HepG2 (cell line): Measurements from ENCODE around the gene MBOAT7. TPM values are rescaled to one million over a fixed set of nuclear protein-coding genes. Genes with fewer than 3 reads are reported as not detected.

ENCODE experiments used
- ADNP ChIP-seq: sonication (generic); formaldehyde crosslinking; IDR thresholded peaks from 2 replicates; pipeline ENCODE4 v1.4.0; 2020; ENCODE audit warnings: missing genetic modification reagents
- AGO2 ChIP-seq: fragments of 200-400 bp; formaldehyde crosslinking; optimal IDR thresholded peaks from 2 replicates; pipeline ENCODE3; 2017; ENCODE audit warnings: mild to moderate bottlenecking, low read depth, low read length, moderate library complexity
- AKNA ChIP-seq: sonication (generic); formaldehyde crosslinking; IDR thresholded peaks from 2 replicates; pipeline ENCODE4 v1.4.0; 2020; ENCODE audit warnings: missing genetic modification reagents, borderline replicate concordance
- ARID2 ChIP-seq: sonication (generic); formaldehyde crosslinking; IDR thresholded peaks from 2 replicates; pipeline ENCODE4 v1.8.1; 2022; ENCODE audit warnings: mild to moderate bottlenecking, missing genetic modification reagents, borderline replicate concordance
- BORCS8-MEF2B ChIP-seq: sonication (generic); formaldehyde crosslinking; IDR thresholded peaks from 2 replicates; pipeline ENCODE4 v1.8.0; 2022; ENCODE audit warnings: mild to moderate bottlenecking, missing genetic modification reagents
- DNMT1 ChIP-seq: sonication (generic); formaldehyde crosslinking; IDR thresholded peaks from 2 replicates; pipeline ENCODE4 v1.5.1; 2020; ENCODE audit warnings: mild to moderate bottlenecking, missing genetic modification reagents
- E2F2 ChIP-seq: sonication (generic); formaldehyde crosslinking; IDR thresholded peaks from 2 replicates; pipeline ENCODE4 v1.4.0; 2020; ENCODE audit warnings: missing genetic modification reagents, borderline replicate concordance
- HMGXB3 ChIP-seq: sonication (generic); formaldehyde crosslinking; IDR thresholded peaks from 2 replicates; pipeline ENCODE4 v1.4.0; 2020; ENCODE audit warnings: missing genetic modification reagents, borderline replicate concordance
- ISX ChIP-seq: sonication (generic); formaldehyde crosslinking; conservative IDR thresholded peaks from 2 replicates; pipeline ENCODE4 v1.5.0; 2020; ENCODE audit warnings: missing genetic modification reagents
- NFKB2 ChIP-seq: sonication (generic); formaldehyde crosslinking; IDR thresholded peaks from 2 replicates; pipeline ENCODE4 v1.4.0; 2020; ENCODE audit warnings: missing genetic modification reagents, borderline replicate concordance
- PHF21A ChIP-seq: sonication (generic); formaldehyde crosslinking; IDR thresholded peaks from 2 replicates; pipeline ENCODE4 v1.5.0; 2020; ENCODE audit warnings: mild to moderate bottlenecking, missing genetic modification reagents
- RBAK ChIP-seq: sonication (generic); formaldehyde crosslinking; IDR thresholded peaks from 2 replicates; pipeline ENCODE4 v1.5.1; 2020; ENCODE audit warnings: mild to moderate bottlenecking, missing genetic modification reagents
- TCF7 ChIP-seq: sonication (generic); IDR thresholded peaks from 2 replicates; pipeline ENCODE4 v1.6.1; 2016; ENCODE audit warnings: antibody characterized with exemption, low read depth
- ZBTB21 ChIP-seq: sonication (generic); formaldehyde crosslinking; IDR thresholded peaks from 2 replicates; pipeline ENCODE4 v1.4.0; 2020; ENCODE audit warnings: missing genetic modification reagents
- ZNF10 ChIP-seq: sonication (generic); formaldehyde crosslinking; IDR thresholded peaks from 2 replicates; pipeline ENCODE4 v1.4.0; 2020; ENCODE audit warnings: mild to moderate bottlenecking, low read depth, missing genetic modification reagents, borderline replicate concordance
- ZNF17 ChIP-seq: sonication (generic); formaldehyde crosslinking; IDR thresholded peaks from 2 replicates; pipeline ENCODE4 v1.5.0; 2020; ENCODE audit warnings: mild to moderate bottlenecking, missing genetic modification reagents
- ZNF3 ChIP-seq: IDR thresholded peaks from 2 replicates; pipeline ENCODE4 v1.7.0; 2017; ENCODE audit warnings: inconsistent platforms
- ZNF7 ChIP-seq: IDR thresholded peaks from 2 replicates; pipeline ENCODE4 v1.6.1; 2016; ENCODE audit warnings: missing biosample characterization, missing genetic modification reagents
- polyA plus RNA-seq, 8 experiments: library from polyadenylated mRNA; depleted of rRNA in 3 of 8; stranded (reverse) in 7 of 8; unstranded in 1 of 8; fragments of >200 nt; fragmentation: Illumina TruSeq in 4 of 8; extraction: Trizol in 4 of 8; gene quantifications; 2 replicates each; pipeline versions ENCODE4 v1.2.1 to v1.2.3, GENCODE V29; 2011 to 2016; ENCODE audit warnings: low read depth in 4 of 8, missing spikeins in 1 of 8, mixed read lengths in 1 of 8; ENCODE audit not compliant: insufficient read depth in 1 of 8
- total RNA-seq, 5 experiments: library from RNA; depleted of rRNA; stranded (reverse); fragments of >200 nt; fragmentation: Illumina TruSeq; extraction: Trizol; gene quantifications; 2 replicates each; pipeline ENCODE4 v1.2.3, GENCODE V29; 2016; ENCODE audit warnings: low read depth in 1 of 5
- TF ChIP-seq, protein P1 (sequence below): sonication (generic); formaldehyde crosslinking; IDR thresholded peaks from 2 replicates; pipeline ENCODE4 v1.5.0; 2020; ENCODE audit warnings: missing genetic modification reagents, mild to moderate bottlenecking, borderline replicate concordance

Gene MBOAT7
- total and polyA plus RNA-seq, 2 of the 13 experiments (the other 11 are each of a cell fraction or from before 2014, with no cell fraction given) = 22.2 to 25.5 TPM

DNA sequence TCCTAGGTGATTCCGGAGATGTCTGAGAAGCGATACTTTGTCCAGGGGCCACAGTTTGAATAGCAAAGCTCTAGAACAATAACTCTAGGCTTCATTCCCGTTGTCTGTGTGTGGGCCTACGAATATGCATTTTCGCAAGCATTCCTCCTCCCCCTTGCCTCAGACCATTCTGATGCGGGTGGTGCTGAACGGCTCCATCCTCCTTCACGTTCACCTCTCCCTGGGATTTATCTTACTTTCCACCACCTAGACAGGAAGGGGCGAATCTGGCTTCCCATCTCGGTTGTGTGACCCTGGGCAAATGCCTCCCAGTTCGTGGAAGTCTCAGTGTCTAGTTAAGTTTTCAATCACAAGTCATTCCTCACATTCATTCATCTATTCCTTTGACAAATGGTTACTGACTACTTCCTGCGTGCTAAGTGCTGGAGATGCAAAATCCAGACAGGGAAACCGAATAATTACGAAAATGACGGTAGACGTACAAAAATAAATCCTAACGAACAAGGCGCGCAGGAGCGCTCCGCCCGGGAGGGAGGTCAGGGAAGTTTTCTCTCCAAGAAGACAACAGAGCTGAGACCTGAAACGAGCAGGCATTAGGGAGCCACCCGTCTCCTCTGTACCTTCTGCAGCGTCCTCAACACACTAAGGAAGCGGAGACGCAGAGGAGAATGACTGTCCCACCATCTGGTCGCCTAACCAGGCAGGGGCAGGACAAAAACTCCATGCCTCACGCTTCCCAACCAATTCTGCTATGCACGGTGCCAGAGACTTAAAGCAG, 53.1 kb downstream of the MBOAT7 start (continued):
- TF ChIP-seq AGO2 (no peak), ADNP (CRISPR knock-in tag) (no peak), ARID2 (peak; percentile 60; the same call in 1 of the 2 replicates), DNMT1 (peak; percentile 53; the same call in 1 of the 2 replicates), TCF7 (no peak), HMGXB3 (no peak), ISX (CRISPR knock-in tag) (no peak), ZNF7 (no peak), ZNF17 (CRISPR knock-in tag) (no peak), ZNF3 (no peak), NFKB2 (CRISPR knock-in tag) (0 out of 2 replicates have a peak, but pooled peaks have one; percentile 24), ZNF10 (CRISPR knock-in tag) (no peak), AKNA (no peak), PHF21A (CRISPR knock-in tag) (no peak), BORCS8-MEF2B (CRISPR knock-in tag) (peak; percentile 42), ZBTB21 (CRISPR knock-in tag) (no peak), E2F2 (no peak), RBAK (CRISPR knock-in tag) (no peak)
- TF ChIP-seq, protein P1, sequence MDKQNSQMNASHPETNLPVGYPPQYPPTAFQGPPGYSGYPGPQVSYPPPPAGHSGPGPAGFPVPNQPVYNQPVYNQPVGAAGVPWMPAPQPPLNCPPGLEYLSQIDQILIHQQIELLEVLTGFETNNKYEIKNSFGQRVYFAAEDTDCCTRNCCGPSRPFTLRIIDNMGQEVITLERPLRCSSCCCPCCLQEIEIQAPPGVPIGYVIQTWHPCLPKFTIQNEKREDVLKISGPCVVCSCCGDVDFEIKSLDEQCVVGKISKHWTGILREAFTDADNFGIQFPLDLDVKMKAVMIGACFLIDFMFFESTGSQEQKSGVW = no peak
